Uterus (tissue), 4 donors: Measurements from ENCODE around the gene LRRC15. TPM values are rescaled to one million over a fixed set of nuclear protein-coding genes. Genes with fewer than 3 reads are reported as not detected.

ENCODE experiments used
- DNase-seq, 2 donors: peaks; one replicate each; pipeline ENCODE4 v3.0.0-alpha.2; 2019 to 2020
- H3K27ac ChIP-seq, 2 donors: fragments of 200-600 bp; sonication (generic); 1 replicate in 1 of 2; 2 replicates in 1 of 2; pipeline ENCODE4 v1.5.1; 2016 to 2018
- H3K27me3 ChIP-seq, 2 donors: fragments of 200-600 bp; sonication (generic); one replicate each; pipeline ENCODE4 v1.5.1; 2018 to 2019; ENCODE audit warnings: control low read depth in 1 of 2
- H3K36me3 ChIP-seq, 2 donors: fragments of 200-600 bp; sonication (generic); one replicate each; pipeline ENCODE4 v1.5.1; 2019; ENCODE audit warnings: control low read depth in 1 of 2
- H3K4me1 ChIP-seq, 2 donors: fragments of 200-600 bp; sonication (generic); one replicate each; pipeline ENCODE4 v1.5.1; 2018 to 2019; ENCODE audit warnings: control low read depth in 1 of 2
- H3K4me3 ChIP-seq, 2 donors: fragments of 200-600 bp; sonication (generic); 1 replicate in 1 of 2; 2 replicates in 1 of 2; pipeline ENCODE4 v1.5.1; 2018 to 2019; ENCODE audit warnings: mild to moderate bottlenecking in 1 of 2
- H3K9me3 ChIP-seq, 2 donors: fragments of 200-600 bp; sonication (generic); one replicate each; pipeline ENCODE4 v1.5.1; 2019; ENCODE audit warnings: control low read depth in 1 of 2
- CTCF ChIP-seq, 4 experiments: fragments of 200-600 bp in 2 of 4; fragments of 450-650 bp in 2 of 4; sonication (generic) in 2 of 4; IDR thresholded peaks; one replicate each; pipeline ENCODE4 v1.5.1; 2016 to 2019; ENCODE audit warnings: antibody characterized with exemption in 4 of 4, mild to moderate bottlenecking in 2 of 4, moderate library complexity in 1 of 4
- POLR2A ChIP-seq, 2 donors: fragments of 450-650 bp; IDR thresholded peaks; one replicate each; pipeline ENCODE4 v1.6.1; 2016; ENCODE audit warnings: antibody characterized with exemption in 2 of 2, mild to moderate bottlenecking in 1 of 2, moderate library complexity in 1 of 2
- intact Hi-C: fragments of 100-400 bp; cut with DNase I; formaldehyde crosslinking; loops from one replicate; pipeline ENCODE4 v1.15.1; 2023; ENCODE audit warnings: low total_unique reads
- total RNA-seq, 4 donors: library from RNA; depleted of rRNA in 3 of 4; stranded (reverse); fragments of >200 nt in 3 of 4; gene quantifications; one replicate each; pipeline versions ENCODE4 v1.1.0 to v1.2.4, GENCODE V29; 2014 to 2023
- donor health status: DM: yes; HTN: yes; CAD: no.

Gene LRRC15
- total RNA-seq, 4 donors from 2014 or later = under 0.01 to 0.59 TPM; not detected in 2

- H3K27ac ChIP-seq = no peak overlapping the region
- no peaks in the 10 kb centered on the region for H3K4me1 ChIP-seq
These were observed 25.5 kb downstream of the LRRC15 start for GRCh38 chr3:194344012-194344411.

GRCh38 chr3:194343561-194343893 lies 26.0 kb downstream of the LRRC15 start:
- no peaks in the 10 kb centered on the region for H3K27me3 ChIP-seq
- intact Hi-C loops = no loop called here
- H3K4me3 ChIP-seq = no peak overlapping the region
- no peak for DNase-seq
- H3K36me3 ChIP-seq = no peaks in the 10 kb centered on the region
- H3K9me3 ChIP-seq = no peaks in the 10 kb centered on the region
- TF ChIP-seq CTCF (IDR thresholded peaks at IDR 0.05) (no peak), POLR2A (IDR thresholded peaks at IDR 0.05) (no peak)
- no peak overlapping the region for H3K27ac ChIP-seq
- H3K4me1 ChIP-seq = no peaks in the 10 kb centered on the region

More at GRCh38 chr3:194344012-194344411, 25.5 kb downstream of the LRRC15 start:
- no peaks in the 10 kb centered on the region for H3K9me3 ChIP-seq
- TF ChIP-seq CTCF (IDR thresholded peaks at IDR 0.05) = peak; percentile 70 to 92 (median 82)
- no peak for TF ChIP-seq POLR2A (IDR thresholded peaks at IDR 0.05)
- H3K27me3 ChIP-seq = no peaks in the 10 kb centered on the region
- intact Hi-C loops = no loop called here
- no peak overlapping the region for H3K4me3 ChIP-seq
- DNase-seq = peak; percentile 74 to 77
- no peaks in the 10 kb centered on the region for H3K36me3 ChIP-seq

GRCh38 chr3:194342861-194343560 lies 26.5 kb downstream of the LRRC15 start:
- no peak for DNase-seq
- Histone ChIP-seq H3K4me3 (no peak overlapping the region), H3K9me3 (no peaks in the 10 kb centered on the region), H3K4me1 (no peaks in the 10 kb centered on the region), H3K27me3 (no peaks in the 10 kb centered on the region), H3K27ac (no peak overlapping the region), H3K36me3 (no peaks in the 10 kb centered on the region)
- TF ChIP-seq POLR2A (IDR thresholded peaks at IDR 0.05) = no peak
- TF ChIP-seq CTCF (IDR thresholded peaks at IDR 0.05) = no peak
- intact Hi-C loops = no loop called here

- no peak overlapping the region for H3K4me3 ChIP-seq
- H3K27ac ChIP-seq = no peak overlapping the region
- H3K27me3 ChIP-seq = no peaks in the 10 kb centered on the region
- no peaks in the 10 kb centered on the region for H3K36me3 ChIP-seq
- TF ChIP-seq CTCF (IDR thresholded peaks at IDR 0.05) (no peak), POLR2A (IDR thresholded peaks at IDR 0.05) (no peak)
- H3K9me3 ChIP-seq = no peaks in the 10 kb centered on the region
- intact Hi-C loops = no loop called here
- H3K4me1 ChIP-seq = no peaks in the 10 kb centered on the region
- DNase-seq = no peak
These were observed 28.7 kb downstream of the LRRC15 start for GRCh38 chr3:194340757-194341400.

- DNase-seq = no peak
- TF ChIP-seq CTCF (IDR thresholded peaks at IDR 0.05) = no peak
- TF ChIP-seq POLR2A (IDR thresholded peaks at IDR 0.05) = no peak
- no peaks in the 10 kb centered on the region for H3K27me3 ChIP-seq
- no peaks in the 10 kb centered on the region for H3K36me3 ChIP-seq
- H3K9me3 ChIP-seq = no peaks in the 10 kb centered on the region
- intact Hi-C loops = no loop called here
- no peaks in the 10 kb centered on the region for H3K4me1 ChIP-seq
- no peak overlapping the region for H3K27ac ChIP-seq
- no peak overlapping the region for H3K4me3 ChIP-seq
These were observed 29.7 kb downstream of the LRRC15 start for GRCh38 chr3:194339840-194340239.
